ENCODE measurements around the gene SPEM1. TPM values are rescaled to one million over a fixed set of nuclear protein-coding genes. Genes with fewer than 3 reads are reported as not detected.

The SPEM1 gene
- total RNA-seq, 1 experiment from 2014 or later = 0.33 TPM

DNA sequence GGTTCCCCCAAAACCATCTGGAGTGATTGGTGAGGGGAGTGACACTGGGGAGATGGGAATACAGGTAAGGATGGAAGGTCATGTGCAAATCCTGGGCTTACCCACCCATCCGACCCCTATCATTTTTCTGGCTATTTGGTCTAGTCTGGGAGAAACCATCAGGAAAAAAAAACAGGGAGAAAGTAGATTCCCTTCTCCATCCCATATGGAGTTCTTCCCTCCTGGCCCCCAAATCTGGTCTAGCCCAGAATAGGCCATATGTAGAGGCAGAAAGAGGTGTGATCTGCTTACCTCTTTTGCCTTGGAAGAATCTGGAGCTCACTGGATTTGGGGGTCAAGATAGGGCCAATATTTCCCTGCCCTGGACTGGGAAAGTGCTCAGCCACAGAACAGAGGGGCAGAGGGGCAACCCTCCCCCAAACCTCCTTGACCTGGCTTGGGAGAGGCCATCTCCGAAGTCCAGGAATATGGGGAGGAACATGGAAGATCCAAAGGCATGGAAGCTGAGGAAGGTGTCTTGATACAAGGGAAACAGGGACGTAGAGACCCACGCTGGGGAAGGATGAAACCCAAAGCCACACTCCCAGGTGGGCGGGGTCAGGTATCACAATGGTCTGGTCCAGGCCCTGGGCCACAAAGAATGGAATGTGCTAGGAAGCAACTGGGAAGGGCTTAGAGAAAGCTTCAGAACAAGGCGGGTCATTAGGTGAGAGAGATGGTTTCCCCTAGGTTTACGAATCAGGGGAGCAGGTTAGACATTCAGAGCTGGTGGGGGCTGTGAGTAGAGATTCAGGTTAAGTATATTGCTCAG, 40.9 kb downstream of the SPEM1 start:
- no peaks in the 10 kb centered on the region for H3K9me3 Mint-ChIP-seq
- H4K5ac ChIP-seq (ENCODE audit: insufficient read length, low read depth, low read length) = no peak overlapping the region
- H3K27me3 Mint-ChIP-seq (ENCODE audit: low read depth) = no peaks in the 10 kb centered on the region
- no peak overlapping the region for H4K91ac ChIP-seq (ENCODE audit: insufficient read length, low read depth, low read length)
- no peak overlapping the region for H3K23ac ChIP-seq (ENCODE audit: insufficient read length, low read depth, low read length)
- no peak overlapping the region for H3K4ac ChIP-seq (ENCODE audit: low read depth, low read length)
- no peak overlapping the region for H2BK20ac ChIP-seq (ENCODE audit: low read depth, low read length, poor library complexity, severe bottlenecking)
- H3K27ac ChIP-seq (ENCODE audit: insufficient read length, low read depth, low read length) = no peak overlapping the region
- H3K4me1 Mint-ChIP-seq = peaks cover 14 to 21% of the 10 kb centered on the region in 2 experiments
- H2BK12ac ChIP-seq (ENCODE audit: insufficient read length, low read depth, low read length) = no peak overlapping the region
- H3K56ac ChIP-seq (ENCODE audit: insufficient read length, low read depth, low read length) = no peak overlapping the region
- peaks cover 2% of the 10 kb centered on the region for H4K20me1 ChIP-seq (ENCODE audit: control insufficient read depth, insufficient read depth, insufficient read length)
- H2BK120ac ChIP-seq (ENCODE audit: low read depth, low read length, poor library complexity, severe bottlenecking) = no peak overlapping the region
- H3K4me2 ChIP-seq (ENCODE audit: insufficient read depth, insufficient read length, low read length) = peak overlapping the region; percentile 24
- H3K27me3 ChIP-seq (ENCODE audit: insufficient read depth, low read length) = no peaks in the 10 kb centered on the region
- H3K4me1 ChIP-seq (ENCODE audit: insufficient read depth, low read length) = peaks cover 8% of the 10 kb centered on the region; the same call in 1 of the 2 replicates
- no peak overlapping the region for H3K9ac ChIP-seq (ENCODE audit: extremely low read depth, insufficient read length, low read length)
- H3K18ac ChIP-seq (ENCODE audit: insufficient read length, low read depth, low read length) = no peak overlapping the region
- no peak overlapping the region for H2BK15ac ChIP-seq (ENCODE audit: low read depth, low read length)
- peak overlapping the region; percentile 32 to 89 (median 64); a peak in 3 of 7 replicates for H3K27ac Mint-ChIP-seq
- no CpG with 5 or more reads among the region's 7 CpGs for WGBS (ENCODE audit: extremely low coverage, insufficient read length, low lambda C conversion rate)
- DNase-seq = peak; percentile 82
- no peak for TF ChIP-seq CTCF (conservative IDR thresholded peaks at IDR 0.05)
- no peak overlapping the region for H2AK5ac ChIP-seq (ENCODE audit: insufficient read length, low read length)
- H4K8ac ChIP-seq (replicated peaks; ENCODE audit: insufficient read length, low read depth, low read length) = no peak overlapping the region
- H2AFZ ChIP-seq (ENCODE audit: low read length) = no peak overlapping the region
- peaks cover 3 to 27% (median 8%) of the 10 kb centered on the region in 3 experiments; a peak in 4 of 7 replicates for H3K36me3 Mint-ChIP-seq (ENCODE audit: insufficient read depth in 1 of 3, low read depth in 3 of 3)
- no peaks in the 10 kb centered on the region for H3K79me1 ChIP-seq (ENCODE audit: insufficient read depth, low read depth, low read length, poor library complexity, severe bottlenecking)
- no peak overlapping the region for H2BK5ac ChIP-seq (ENCODE audit: insufficient read length, low read length)
- no peaks in the 10 kb centered on the region for H3K79me2 ChIP-seq (ENCODE audit: insufficient read depth, low read length)
- H3T11ph ChIP-seq (ENCODE audit: low read length) = no peak overlapping the region
- peak overlapping the region in 1 of 2 experiments; percentile 11; a peak in 2 of 5 replicates for H3K4me3 Mint-ChIP-seq
- H3K14ac ChIP-seq (ENCODE audit: insufficient read depth, low read length) = no peak overlapping the region; the same call in 1 of the 2 replicates
- H3K23me2 ChIP-seq (ENCODE audit: insufficient read length, low read depth, low read length, poor library complexity, severe bottlenecking) = no peaks in the 10 kb centered on the region
- no peaks in the 10 kb centered on the region for H3K9me3 ChIP-seq (ENCODE audit: control insufficient read depth, low read depth, low read length)
